Liver (tissue), 9 donors: Measurements from ENCODE around the gene CAMK2N2. TPM values are rescaled to one million over a fixed set of nuclear protein-coding genes. Genes with fewer than 3 reads are reported as not detected.

Source experiments
- DNase-seq: peaks from one replicate; pipeline ENCODE4 v3.0.0-alpha.2; 2017; ENCODE audit warnings: low spot score
- H3K27ac ChIP-seq, 2 donors: one replicate each; pipeline ENCODE4 v1.7.0; 2013; ENCODE audit warnings: inconsistent platforms in 2 of 2, low read length in 2 of 2, control low read depth in 1 of 2, low read depth in 1 of 2, mild to moderate bottlenecking in 1 of 2
- H3K27me3 ChIP-seq, 4 donors: one replicate each; pipeline versions ENCODE4 v1.6.1 to v1.7.0; 2013; ENCODE audit warnings: low read length in 3 of 4, inconsistent platforms in 1 of 4, mild to moderate bottlenecking in 1 of 4, moderate library complexity in 1 of 4; ENCODE audit not compliant: control insufficient read depth in 4 of 4, insufficient read depth in 4 of 4
- H3K36me3 ChIP-seq, 4 donors: one replicate each; pipeline versions ENCODE4 v1.6.1 to v1.7.0; 2013; ENCODE audit warnings: low read length in 3 of 4, mild to moderate bottlenecking in 3 of 4, low read depth in 1 of 4, moderate library complexity in 1 of 4; ENCODE audit not compliant: control insufficient read depth in 4 of 4, insufficient read depth in 3 of 4
- H3K4me1 ChIP-seq, 4 donors: one replicate each; pipeline versions ENCODE4 v1.6.1 to v1.7.0; 2013; ENCODE audit warnings: low read length in 3 of 4, mild to moderate bottlenecking in 3 of 4, moderate library complexity in 1 of 4; ENCODE audit not compliant: control insufficient read depth in 4 of 4, insufficient read depth in 4 of 4
- H3K4me3 ChIP-seq, 3 donors: one replicate each; pipeline versions ENCODE4 v1.6.1 to v1.7.0; 2013; ENCODE audit warnings: low read length in 3 of 3, control low read depth in 1 of 3, low read depth in 1 of 3, mild to moderate bottlenecking in 1 of 3
- H3K9ac ChIP-seq, 2 donors: one replicate each; pipeline ENCODE4 v1.7.0; 2013; ENCODE audit warnings: low read length in 2 of 2, mild to moderate bottlenecking in 2 of 2, moderate library complexity in 2 of 2, control low read depth in 1 of 2, low read depth in 1 of 2
- H3K9me3 ChIP-seq, 4 donors: one replicate each; pipeline versions ENCODE4 v1.6.1 to v1.7.0; 2013; ENCODE audit warnings: low read length in 3 of 4; ENCODE audit not compliant: control insufficient read depth in 4 of 4
- HNF4A ChIP-seq, 2 donors: conservative IDR thresholded peaks; 2 replicates each; pipeline ENCODE4 v1.6.1; 2016; ENCODE audit warnings: antibody characterized with exemption in 2 of 2, mild to moderate bottlenecking in 2 of 2
- NR2F2 ChIP-seq: IDR thresholded peaks from 2 replicates; pipeline ENCODE4 v1.6.1; 2016; ENCODE audit warnings: antibody characterized with exemption
- RAD21 ChIP-seq, 2 donors: IDR thresholded peaks; 2 replicates each; pipeline ENCODE4 v1.6.1; 2016; ENCODE audit warnings: antibody characterized with exemption in 2 of 2, mild to moderate bottlenecking in 2 of 2
- SP1 ChIP-seq: IDR thresholded peaks from 2 replicates; pipeline ENCODE4 v1.6.1; 2018; ENCODE audit warnings: antibody characterized with exemption, mild to moderate bottlenecking
- WGBS: extraction: QIAGEN DNeasy Blood & Tissue Kit; methylation state at CpG from one replicate; pipeline ENCODE4 v1.1.7; 2013; 5-methylcytosine and 5-hydroxymethylcytosine counted together
- polyA plus RNA-seq, 2 donors: library from polyadenylated mRNA; stranded (reverse) in 1 of 2; unstranded in 1 of 2; fragments of 200-250 nt in 1 of 2; fragments of >200 nt in 1 of 2; fragmentation: Nextera tagmentation in 1 of 2; extraction: Ambion mirVana in 1 of 2; gene quantifications; one replicate each; pipeline versions ENCODE4 v1.2.1 to v1.2.3, GENCODE V29; 2013 to 2015
- total RNA-seq, 2 donors: library from RNA; depleted of rRNA; stranded (reverse); fragments of >200 nt; gene quantifications; one replicate each; pipeline ENCODE4 v1.2.3, GENCODE V29; 2014
- TF ChIP-seq, protein P1 (sequence below): fragments of 150-350 bp; IDR thresholded peaks from 2 replicates; pipeline ENCODE4 v1.5.1; 2017; ENCODE audit warnings: improper control_type of control experiment, low read depth, low read length; ENCODE audit not compliant: missing input control
- TF ChIP-seq, protein P2 (sequence below): IDR thresholded peaks from 2 replicates; pipeline ENCODE4 v1.6.1; 2016; ENCODE audit warnings: antibody characterized with exemption
- TF ChIP-seq, protein P3 (sequence below): IDR thresholded peaks from 2 replicates; pipeline ENCODE4 v1.6.1; 2016; ENCODE audit warnings: antibody characterized with exemption, mild to moderate bottlenecking
- TF ChIP-seq, protein P4 (sequence below): IDR thresholded peaks from 2 replicates; pipeline ENCODE4 v1.6.1; 2016; ENCODE audit warnings: antibody characterized with exemption
- TF ChIP-seq, protein P5 (sequence below): IDR thresholded peaks from 2 replicates; pipeline ENCODE4 v1.6.1; 2016; ENCODE audit warnings: antibody characterized with exemption
- donor health status: healthy.
- donor health status: healthy.
- donor health status: healthy.
- donor health status: healthy.
- donor health status: healthy.

CAMK2N2 gene
- total and polyA plus RNA-seq, 4 donors, result 0.61 TPM; not detected in 3

DNA sequence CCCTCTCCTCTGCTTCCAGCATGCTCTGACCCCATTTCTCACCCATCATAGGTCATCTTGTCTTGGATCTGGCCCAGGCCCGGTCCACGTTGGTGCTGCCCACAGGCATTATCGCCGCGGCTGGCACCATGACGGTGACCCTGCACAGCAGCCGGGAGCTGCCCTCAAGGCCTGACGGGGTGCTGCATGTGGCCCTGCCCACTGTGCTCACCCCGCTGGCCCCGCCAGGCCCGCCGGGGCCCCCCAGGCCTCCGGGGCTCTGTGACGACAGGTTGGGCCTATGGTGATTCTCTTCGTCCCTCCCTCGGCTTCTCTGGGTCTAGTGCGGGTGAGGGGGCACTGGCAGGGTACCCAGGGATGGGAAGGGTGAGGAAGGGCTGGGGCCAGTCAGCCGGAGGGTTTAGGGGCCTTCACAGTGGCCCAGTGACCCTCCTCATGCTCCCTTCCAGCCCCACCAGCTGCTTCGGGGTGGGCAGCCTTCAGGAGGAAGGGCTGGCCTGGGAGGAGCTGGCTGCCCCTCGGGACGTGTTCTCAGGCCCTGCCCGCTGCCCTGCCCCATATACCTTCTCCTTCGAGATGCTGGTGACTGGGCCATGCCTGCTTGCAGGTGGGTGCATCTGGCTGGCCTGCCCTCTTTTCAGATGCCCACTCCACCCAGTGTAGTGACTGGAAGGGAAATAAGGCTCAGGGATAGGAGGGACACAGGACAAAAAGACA, 28.1 kb downstream of the CAMK2N2 start:
- DNase-seq, result no peak
- Histone ChIP-seq H3K36me3 (no peaks in the 10 kb centered on the region), H3K27ac (no peak overlapping the region), H3K9ac (no peak overlapping the region), H3K9me3 (no peaks in the 10 kb centered on the region), H3K4me3 (no peak overlapping the region), H3K27me3 (peaks cover 0 to 7% (median 5%) of the 10 kb centered on the region in 4 donors), H3K4me1 (peaks cover 12 to 22% (median 15%) of the 10 kb centered on the region in 4 donors)
- WGBS, result 89% methylated on average over 23 of the region's 23 CpGs
- TF ChIP-seq SP1 (no peak), NR2F2 (no peak), HNF4A (conservative IDR thresholded peaks at IDR 0.05) (no peak), RAD21 (IDR thresholded peaks at IDR 0.05) (no peak)
- TF ChIP-seq, protein P1, sequence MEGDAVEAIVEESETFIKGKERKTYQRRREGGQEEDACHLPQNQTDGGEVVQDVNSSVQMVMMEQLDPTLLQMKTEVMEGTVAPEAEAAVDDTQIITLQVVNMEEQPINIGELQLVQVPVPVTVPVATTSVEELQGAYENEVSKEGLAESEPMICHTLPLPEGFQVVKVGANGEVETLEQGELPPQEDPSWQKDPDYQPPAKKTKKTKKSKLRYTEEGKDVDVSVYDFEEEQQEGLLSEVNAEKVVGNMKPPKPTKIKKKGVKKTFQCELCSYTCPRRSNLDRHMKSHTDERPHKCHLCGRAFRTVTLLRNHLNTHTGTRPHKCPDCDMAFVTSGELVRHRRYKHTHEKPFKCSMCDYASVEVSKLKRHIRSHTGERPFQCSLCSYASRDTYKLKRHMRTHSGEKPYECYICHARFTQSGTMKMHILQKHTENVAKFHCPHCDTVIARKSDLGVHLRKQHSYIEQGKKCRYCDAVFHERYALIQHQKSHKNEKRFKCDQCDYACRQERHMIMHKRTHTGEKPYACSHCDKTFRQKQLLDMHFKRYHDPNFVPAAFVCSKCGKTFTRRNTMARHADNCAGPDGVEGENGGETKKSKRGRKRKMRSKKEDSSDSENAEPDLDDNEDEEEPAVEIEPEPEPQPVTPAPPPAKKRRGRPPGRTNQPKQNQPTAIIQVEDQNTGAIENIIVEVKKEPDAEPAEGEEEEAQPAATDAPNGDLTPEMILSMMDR, result no peak
- TF ChIP-seq, protein P2, sequence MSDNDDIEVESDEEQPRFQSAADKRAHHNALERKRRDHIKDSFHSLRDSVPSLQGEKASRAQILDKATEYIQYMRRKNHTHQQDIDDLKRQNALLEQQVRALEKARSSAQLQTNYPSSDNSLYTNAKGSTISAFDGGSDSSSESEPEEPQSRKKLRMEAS, result no peak
- TF ChIP-seq, protein P3, sequence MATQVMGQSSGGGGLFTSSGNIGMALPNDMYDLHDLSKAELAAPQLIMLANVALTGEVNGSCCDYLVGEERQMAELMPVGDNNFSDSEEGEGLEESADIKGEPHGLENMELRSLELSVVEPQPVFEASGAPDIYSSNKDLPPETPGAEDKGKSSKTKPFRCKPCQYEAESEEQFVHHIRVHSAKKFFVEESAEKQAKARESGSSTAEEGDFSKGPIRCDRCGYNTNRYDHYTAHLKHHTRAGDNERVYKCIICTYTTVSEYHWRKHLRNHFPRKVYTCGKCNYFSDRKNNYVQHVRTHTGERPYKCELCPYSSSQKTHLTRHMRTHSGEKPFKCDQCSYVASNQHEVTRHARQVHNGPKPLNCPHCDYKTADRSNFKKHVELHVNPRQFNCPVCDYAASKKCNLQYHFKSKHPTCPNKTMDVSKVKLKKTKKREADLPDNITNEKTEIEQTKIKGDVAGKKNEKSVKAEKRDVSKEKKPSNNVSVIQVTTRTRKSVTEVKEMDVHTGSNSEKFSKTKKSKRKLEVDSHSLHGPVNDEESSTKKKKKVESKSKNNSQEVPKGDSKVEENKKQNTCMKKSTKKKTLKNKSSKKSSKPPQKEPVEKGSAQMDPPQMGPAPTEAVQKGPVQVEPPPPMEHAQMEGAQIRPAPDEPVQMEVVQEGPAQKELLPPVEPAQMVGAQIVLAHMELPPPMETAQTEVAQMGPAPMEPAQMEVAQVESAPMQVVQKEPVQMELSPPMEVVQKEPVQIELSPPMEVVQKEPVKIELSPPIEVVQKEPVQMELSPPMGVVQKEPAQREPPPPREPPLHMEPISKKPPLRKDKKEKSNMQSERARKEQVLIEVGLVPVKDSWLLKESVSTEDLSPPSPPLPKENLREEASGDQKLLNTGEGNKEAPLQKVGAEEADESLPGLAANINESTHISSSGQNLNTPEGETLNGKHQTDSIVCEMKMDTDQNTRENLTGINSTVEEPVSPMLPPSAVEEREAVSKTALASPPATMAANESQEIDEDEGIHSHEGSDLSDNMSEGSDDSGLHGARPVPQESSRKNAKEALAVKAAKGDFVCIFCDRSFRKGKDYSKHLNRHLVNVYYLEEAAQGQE, result no peak

DNA sequence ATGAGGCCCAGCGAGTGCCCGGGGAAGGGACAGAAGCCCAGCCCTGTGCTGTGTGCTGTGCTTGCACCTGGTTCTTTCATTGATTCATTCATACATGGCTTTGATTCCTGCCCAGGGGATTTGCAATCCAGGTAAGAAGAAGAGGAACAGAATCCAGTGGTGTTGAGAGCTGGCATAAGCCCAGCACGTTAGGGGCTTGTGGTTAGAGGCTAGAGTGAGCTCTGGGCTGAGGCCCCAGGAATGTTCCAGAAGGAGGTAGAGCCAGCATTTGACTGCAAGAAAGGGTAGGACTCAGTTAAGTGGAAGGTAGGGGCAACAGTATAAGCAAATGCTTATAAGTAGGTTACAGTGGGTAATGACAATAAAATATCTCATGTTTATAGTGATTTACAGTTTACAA, 29.7 kb downstream of the CAMK2N2 start:
- Histone ChIP-seq H3K27me3 (peaks cover 0 to 7% (median 5%) of the 10 kb centered on the region in 4 donors), H3K27ac (no peak overlapping the region)

More for the DNA sequence above, 29.7 kb downstream of the CAMK2N2 start:
- Histone ChIP-seq H3K4me1 (peaks cover 12 to 22% (median 15%) of the 10 kb centered on the region in 4 donors), H3K4me3 (no peak overlapping the region), H3K9ac (no peak overlapping the region), H3K36me3 (no peaks in the 10 kb centered on the region), H3K9me3 (no peaks in the 10 kb centered on the region)
- 75% methylated on average over 3 of the region's 3 CpGs for whole genome bisulfite sequencing
- TF ChIP-seq, protein P4, sequence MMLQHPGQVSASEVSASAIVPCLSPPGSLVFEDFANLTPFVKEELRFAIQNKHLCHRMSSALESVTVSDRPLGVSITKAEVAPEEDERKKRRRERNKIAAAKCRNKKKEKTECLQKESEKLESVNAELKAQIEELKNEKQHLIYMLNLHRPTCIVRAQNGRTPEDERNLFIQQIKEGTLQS, result no peak
- TF ChIP-seq, protein P1, result no peak
- TF ChIP-seq SP1, result no peak
- TF ChIP-seq RAD21 (IDR thresholded peaks at IDR 0.05), result no peak
- TF ChIP-seq, protein P5, sequence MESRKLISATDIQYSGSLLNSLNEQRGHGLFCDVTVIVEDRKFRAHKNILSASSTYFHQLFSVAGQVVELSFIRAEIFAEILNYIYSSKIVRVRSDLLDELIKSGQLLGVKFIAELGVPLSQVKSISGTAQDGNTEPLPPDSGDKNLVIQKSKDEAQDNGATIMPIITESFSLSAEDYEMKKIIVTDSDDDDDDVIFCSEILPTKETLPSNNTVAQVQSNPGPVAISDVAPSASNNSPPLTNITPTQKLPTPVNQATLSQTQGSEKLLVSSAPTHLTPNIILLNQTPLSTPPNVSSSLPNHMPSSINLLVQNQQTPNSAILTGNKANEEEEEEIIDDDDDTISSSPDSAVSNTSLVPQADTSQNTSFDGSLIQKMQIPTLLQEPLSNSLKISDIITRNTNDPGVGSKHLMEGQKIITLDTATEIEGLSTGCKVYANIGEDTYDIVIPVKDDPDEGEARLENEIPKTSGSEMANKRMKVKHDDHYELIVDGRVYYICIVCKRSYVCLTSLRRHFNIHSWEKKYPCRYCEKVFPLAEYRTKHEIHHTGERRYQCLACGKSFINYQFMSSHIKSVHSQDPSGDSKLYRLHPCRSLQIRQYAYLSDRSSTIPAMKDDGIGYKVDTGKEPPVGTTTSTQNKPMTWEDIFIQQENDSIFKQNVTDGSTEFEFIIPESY, result no peak
- DNase-seq, result no peak
